ENCODE results near the gene ADAM12. TPM values are rescaled to one million over a fixed set of nuclear protein-coding genes. Genes with fewer than 3 reads are reported as not detected.

Gene ADAM12
- total and polyA plus RNA-seq, 2 donors (not counting 3 experiments of a cell fraction or from before 2014, with no cell fraction given) = 0.22 to 0.33 TPM

DNA sequence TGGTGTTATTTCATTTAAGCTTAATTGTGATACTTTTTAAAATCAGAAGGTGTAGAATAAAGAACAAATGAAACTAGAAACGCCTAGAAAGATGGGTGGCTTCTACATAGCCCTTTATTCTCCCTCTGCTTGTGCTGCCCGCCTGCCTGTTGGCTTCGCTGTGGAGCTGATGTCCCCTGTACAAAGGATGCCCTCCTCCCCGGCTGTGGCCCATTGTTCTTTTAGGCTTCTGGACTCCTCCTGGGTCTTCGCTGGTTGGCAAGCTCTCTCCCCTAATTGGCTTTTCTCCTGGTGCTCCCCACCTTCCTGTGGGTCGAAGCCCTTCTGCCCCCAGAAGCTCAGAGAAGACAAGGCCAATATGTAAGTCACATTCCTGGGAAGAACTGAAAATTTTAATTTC lies 393.7 kb downstream of the ADAM12 start:
- no peak overlapping the region for H2AFZ ChIP-seq (ENCODE audit: low read depth, low read length)
- H3K4me1 ChIP-seq (ENCODE audit: control insufficient read depth, extremely low read depth, insufficient read depth, low read length) = peaks cover 2% of the 10 kb centered on the region
- H3K79me2 ChIP-seq (ENCODE audit: control insufficient read depth, insufficient read depth, low read length) = no peaks in the 10 kb centered on the region
- POLR2A ChIA-PET = no interaction called here
- no peaks in the 10 kb centered on the region for H3K9me1 ChIP-seq (replicated peaks; ENCODE audit: control insufficient read depth, extremely low read depth, insufficient read depth, low read length)
- DNase-seq (ENCODE audit: low read depth, low spot score) = no peak
- no peaks in the 10 kb centered on the region for H3K9me3 ChIP-seq (replicated peaks; ENCODE audit: control insufficient read depth, insufficient read depth, low read length)
- intact Hi-C loops (cut with micrococcal nuclease) = no loop called here
- no peak for TF ChIP-seq POLR2A (IDR thresholded peaks at IDR 0.05; ENCODE audit: low read depth, low read length)
- TF ChIP-seq GATA2 (IDR thresholded peaks at IDR 0.05; ENCODE audit: insufficient read depth, insufficient read length, low read depth, low read length) = no peak
- no peak for TF ChIP-seq MAX (IDR thresholded peaks at IDR 0.05; ENCODE audit: insufficient read depth, insufficient read length)
- TF ChIP-seq MYC (IDR thresholded peaks at IDR 0.05; ENCODE audit: low read depth, low read length) = no peak
- TF ChIP-seq JUN (IDR thresholded peaks at IDR 0.05; ENCODE audit: borderline replicate concordance, insufficient read depth, insufficient read length, low read depth) = no peak
- no peak for TF ChIP-seq FOS (IDR thresholded peaks at IDR 0.05; ENCODE audit: borderline replicate concordance, insufficient read depth, low read length)
- TF ChIP-seq, protein P1, sequence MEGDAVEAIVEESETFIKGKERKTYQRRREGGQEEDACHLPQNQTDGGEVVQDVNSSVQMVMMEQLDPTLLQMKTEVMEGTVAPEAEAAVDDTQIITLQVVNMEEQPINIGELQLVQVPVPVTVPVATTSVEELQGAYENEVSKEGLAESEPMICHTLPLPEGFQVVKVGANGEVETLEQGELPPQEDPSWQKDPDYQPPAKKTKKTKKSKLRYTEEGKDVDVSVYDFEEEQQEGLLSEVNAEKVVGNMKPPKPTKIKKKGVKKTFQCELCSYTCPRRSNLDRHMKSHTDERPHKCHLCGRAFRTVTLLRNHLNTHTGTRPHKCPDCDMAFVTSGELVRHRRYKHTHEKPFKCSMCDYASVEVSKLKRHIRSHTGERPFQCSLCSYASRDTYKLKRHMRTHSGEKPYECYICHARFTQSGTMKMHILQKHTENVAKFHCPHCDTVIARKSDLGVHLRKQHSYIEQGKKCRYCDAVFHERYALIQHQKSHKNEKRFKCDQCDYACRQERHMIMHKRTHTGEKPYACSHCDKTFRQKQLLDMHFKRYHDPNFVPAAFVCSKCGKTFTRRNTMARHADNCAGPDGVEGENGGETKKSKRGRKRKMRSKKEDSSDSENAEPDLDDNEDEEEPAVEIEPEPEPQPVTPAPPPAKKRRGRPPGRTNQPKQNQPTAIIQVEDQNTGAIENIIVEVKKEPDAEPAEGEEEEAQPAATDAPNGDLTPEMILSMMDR (IDR thresholded peaks at IDR 0.05; ENCODE audit: extremely low read depth in 1 of 2, insufficient read depth in 1 of 2, low read depth in 1 of 2, low read length in 2 of 2) = no peak
- no peak for TF ChIP-seq EZH2 (IDR thresholded peaks at IDR 0.05; ENCODE audit: borderline replicate concordance, low read depth, low read length, severe bottlenecking)
- TF ChIP-seq POLR2AphosphoS5 (IDR thresholded peaks at IDR 0.05; ENCODE audit: insufficient read depth, low read depth, low read length) = no peak
- no peaks in the 10 kb centered on the region for H4K20me1 ChIP-seq (replicated peaks; ENCODE audit: control insufficient read depth, extremely low read depth, insufficient read depth, low read length)
- no peaks in the 10 kb centered on the region for H3K27me3 ChIP-seq (ENCODE audit: control insufficient read depth in 2 of 2, insufficient read depth in 2 of 2, low read length in 2 of 2)
- H3K4me2 ChIP-seq (ENCODE audit: insufficient read depth, low read length) = no peak overlapping the region
- CTCF ChIA-PET = interaction anchor here (0.9 kb wide), 1 partner anchor 32 kb away, joined by 3 read pairs; no protein-coding TSS in a partner anchor
- H3K9ac ChIP-seq (replicated peaks; ENCODE audit: extremely low read depth, insufficient read depth, low read length) = no peak overlapping the region
- dilution Hi-C loops (cut with MboI; ENCODE audit: extremely low pct_ligation_motif_present, low sequenced_read_pairs) = no loop called here
- BruUV-seq (replicated peaks) = no TSS peak
- H3K36me3 ChIP-seq (ENCODE audit: control insufficient read depth in 2 of 2, extremely low read depth in 1 of 2, insufficient read depth in 2 of 2, low read length in 2 of 2) = no peaks in the 10 kb centered on the region
- no peak for FAIRE-seq
- H3K27ac ChIP-seq (ENCODE audit: insufficient read depth, low read depth, low read length) = no peak overlapping the region
- no peak overlapping the region for H3K4me3 ChIP-seq (replicated peaks in 1 of 3; ENCODE audit: insufficient read depth in 1 of 3, low read depth in 1 of 3, low read length in 3 of 3)
